ENCODE results near the gene DIAPH1. TPM values are rescaled to one million over a fixed set of nuclear protein-coding genes. Genes with fewer than 3 reads are reported as not detected.

The DIAPH1 gene
- total RNA-seq (2022; extraction: Qiagen RNA extraction; ENCODE audit: low read depth): 94.4 to 103 TPM (median 98.2 TPM) in 5 replicates

DNA sequence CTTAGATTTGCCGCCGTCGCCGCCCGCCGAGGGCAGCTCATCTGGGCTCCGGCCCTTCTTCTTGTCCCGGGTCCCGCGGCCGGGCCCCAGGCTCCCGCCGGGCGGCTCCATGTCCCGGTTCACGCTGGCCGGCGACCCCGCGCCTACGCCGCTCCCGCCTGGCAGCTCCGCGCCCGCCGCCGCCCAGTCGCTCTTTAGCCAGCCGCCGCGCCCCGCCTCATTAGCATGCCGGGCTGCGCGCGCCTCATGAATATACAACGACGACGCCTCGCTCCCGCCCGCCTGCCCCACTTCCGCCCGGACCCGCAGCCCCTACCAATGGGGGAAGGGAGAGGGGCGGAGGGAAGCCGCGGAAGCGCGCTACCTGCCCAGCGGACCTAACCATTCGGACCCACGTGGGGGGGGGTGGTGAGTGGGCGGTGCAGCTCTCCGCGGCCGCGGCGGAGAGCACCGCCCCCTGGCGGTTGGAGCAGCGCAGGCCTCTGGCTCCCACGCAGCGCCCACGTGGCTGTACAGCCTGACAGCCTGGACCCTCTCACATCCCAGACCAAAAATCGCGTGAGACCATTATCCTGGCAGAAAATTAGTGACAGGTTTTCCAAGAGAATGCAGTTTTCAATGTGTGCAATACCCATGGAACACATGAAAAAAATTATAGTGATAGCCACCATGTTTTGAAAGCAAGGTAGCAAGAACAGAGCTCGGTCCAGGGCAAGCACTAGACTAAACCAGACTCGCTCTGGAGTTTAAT, at the start of gene DIAPH1:
TSS of gene DIAPH1 (minus strand) at position 197 of the 751 bp plus-strand sequence. CDS start at position 111, 86 bp downstream.

DNA sequence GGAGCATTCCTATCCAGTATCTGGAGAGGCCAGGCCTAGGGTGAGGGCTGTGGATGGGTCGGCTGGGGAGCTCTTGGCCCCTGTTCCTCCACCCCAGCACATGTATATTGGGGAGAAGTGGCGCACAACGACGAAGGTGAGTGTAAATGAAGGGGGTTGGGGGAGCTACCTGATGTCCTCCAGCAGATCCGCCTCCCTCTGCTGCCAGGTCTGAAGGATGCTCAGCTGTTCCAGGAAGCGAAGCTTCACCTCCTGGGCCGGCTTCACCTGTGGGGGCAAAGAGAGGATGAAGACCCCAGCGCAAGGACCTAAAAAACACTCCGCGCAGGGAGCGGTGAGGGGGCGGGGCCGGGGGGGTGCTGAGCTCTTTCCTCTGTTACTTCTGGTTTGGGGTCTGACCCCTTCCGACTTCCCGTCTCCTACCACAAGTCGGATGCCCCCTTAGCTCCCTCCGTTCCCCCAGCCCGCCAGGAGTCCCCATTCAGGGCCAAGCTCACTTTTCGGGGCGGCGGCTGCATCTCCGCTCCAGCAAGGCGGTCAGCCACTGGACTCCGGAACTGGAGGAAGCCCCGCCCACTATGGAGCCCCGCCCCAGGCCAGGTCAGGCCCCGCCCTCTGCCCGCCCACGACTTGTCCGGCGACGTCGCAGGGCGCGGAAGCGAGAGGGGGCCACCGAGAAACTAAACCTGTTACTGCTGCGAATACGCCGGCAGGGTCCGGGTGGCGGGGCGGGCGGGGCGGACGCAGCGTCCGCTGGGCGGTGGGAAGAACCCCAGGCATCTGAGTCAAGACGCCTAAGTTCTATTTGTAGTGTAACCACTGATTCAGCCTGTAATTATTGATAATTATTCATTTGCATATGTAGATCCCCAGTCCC, 32.3 kb upstream of the DIAPH1 start, which contains the start of gene FCHSD1:
TSS of gene FCHSD1 (minus strand) at position 568 of the 877 bp plus-strand sequence. CDS start at position 518, 50 bp downstream.

DNA sequence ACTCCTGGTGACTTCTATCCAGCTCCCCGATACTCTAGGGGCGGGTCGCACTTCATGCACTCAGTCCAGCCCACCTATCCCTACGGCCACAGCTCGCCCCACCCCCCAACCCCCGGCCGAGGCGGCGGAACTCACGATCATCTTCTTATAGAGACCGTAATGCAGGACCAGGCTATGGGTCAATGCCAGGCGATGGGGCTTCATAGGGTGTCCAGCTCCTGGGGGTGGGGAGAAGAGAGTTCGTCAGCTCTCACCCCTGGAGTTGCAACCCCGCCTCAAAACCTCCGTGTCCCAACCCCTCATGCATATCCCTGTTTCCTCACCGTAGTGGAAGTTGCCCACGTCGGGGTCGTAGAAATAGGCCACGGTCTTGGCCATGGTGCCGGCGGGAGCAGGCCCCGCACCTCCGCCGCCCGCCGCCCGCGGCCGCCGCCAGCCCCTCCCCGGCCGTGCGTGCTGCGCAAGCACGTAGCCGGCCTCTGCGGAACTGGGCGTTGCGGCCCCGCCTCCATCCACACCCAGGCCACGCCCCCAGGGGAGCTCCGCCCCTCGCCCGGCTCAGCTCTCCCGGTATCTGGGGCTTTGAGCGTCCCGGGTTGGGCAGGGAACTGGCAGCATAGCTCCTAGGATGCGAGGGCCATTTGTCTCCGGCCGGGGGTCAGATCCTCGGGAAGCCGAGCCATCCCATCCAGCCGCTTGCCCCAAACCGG, 17.8 kb upstream of the DIAPH1 start, which contains the start of the genes HDAC3 and RELL2:
TSS of gene HDAC3 (minus strand) at position 437 of the 710 bp plus-strand sequence. CDS start at position 378, 59 bp downstream.
TSS of gene RELL2 (plus strand) at position 585 of the 710 bp plus-strand sequence. CDS start 1,229 bp downstream, outside the sequence.

DNA sequence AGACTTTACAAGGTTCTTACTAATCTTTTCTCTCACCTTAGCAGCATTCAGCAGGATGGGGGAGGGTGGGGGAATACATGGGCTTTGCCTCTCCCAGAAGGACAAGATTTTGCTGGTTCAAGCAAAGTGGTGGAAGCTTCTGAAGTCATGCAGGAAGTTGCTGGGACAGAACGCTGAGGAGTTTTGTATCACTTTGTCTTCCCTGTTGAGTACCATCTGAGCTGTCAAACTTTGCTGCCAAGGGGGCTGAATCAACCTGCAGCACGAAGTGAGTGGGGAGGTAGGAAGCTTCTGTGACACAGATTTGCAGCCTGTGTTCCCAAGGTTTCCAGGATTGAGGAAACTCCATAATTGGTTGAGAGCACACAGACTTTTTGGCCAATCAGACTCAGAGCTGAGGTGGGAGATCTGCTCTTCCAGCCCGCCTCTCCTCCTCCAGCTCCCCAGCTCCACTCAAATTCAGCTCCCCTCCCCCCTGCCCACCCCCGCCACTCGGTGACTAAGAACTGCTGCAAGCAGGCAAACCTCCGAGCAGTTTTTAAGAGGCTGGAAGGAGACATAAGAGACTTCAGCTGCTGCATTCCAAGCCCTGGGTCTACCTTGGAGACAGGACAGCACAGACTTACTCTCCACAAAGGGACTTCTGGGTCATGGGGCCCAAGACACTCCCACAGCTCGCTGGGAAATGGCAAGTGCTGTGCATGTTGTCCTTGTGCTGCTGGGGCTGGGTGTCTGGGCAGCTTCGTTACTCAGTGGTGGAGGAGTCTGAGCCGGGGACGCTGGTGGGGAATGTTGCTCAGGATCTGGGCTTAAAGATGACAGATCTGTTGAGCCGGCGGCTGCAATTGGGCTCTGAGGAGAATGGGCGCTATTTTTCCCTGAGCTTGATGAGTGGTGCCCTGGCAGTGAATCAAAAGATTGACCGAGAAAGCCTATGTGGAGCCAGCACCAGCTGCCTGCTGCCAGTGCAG, 129.9 kb downstream of the DIAPH1 start, which contains the start of gene PCDHGC5:
TSS of gene PCDHGC5 (plus strand) at position 491 of the 971 bp plus-strand sequence. CDS start at position 651, 160 bp downstream.

DNA sequence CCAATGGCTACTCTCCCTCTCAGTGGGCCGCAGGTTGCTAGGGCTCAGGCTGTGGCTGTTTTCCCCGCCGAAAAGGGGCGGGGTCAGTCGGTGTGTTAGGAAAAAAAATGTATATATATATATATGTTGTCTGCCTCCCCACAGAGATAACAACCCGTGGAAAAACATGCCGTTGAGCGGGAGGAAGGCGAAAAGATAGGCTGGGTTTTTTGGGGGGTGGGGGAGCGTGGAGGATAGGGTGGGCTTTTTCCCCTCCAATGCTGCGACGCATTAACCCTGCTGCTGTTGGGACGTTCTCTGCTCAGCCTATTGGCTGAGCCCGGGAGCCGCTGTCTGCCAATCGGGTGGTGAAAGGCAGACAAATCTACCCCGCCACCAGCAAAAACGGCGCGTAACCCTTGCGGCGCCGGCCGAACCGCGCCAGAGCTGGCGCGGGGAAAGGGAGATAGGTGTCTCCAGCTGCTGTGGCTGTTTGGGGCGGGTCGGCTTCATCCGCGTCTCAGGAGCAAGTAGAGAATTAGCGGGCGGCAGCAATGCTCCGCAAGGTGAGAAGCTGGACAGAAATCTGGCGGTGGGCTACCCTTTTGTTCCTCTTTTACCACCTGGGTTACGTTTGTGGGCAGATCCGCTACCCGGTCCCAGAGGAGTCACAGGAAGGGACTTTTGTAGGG, 134.0 kb downstream of the DIAPH1 start, which contains the start of gene PCDHGC4:
TSS of gene PCDHGC4 (plus strand) at position 390 of the 671 bp plus-strand sequence. CDS start at position 534, 144 bp downstream.

DNA sequence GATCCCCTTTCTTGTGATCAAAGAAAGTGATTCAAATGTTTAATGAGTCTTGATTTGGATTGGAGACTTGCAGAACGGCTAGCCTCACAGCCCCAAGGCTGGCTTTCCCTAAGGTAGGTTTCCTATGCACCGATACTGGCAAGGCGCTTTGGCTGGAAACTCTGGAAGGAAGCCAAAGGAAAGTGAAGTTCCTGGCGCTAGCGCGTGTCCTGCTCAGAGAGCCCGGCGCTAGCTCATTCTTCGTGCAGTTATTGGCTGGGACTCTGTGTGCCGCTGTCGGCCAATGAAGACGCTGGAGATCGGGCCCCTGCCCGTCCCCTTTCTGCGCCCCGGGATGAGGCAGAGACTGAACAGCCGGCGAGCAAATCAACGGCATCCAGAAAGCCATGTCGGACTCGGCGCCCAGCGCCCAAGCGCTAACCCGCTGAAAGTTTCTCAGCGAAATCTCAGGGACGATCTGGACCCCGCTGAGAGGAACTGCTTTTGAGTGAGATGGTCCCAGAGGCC, 143.1 kb downstream of the DIAPH1 start, which contains the start of gene PCDHGC3:
TSS of gene PCDHGC3 (plus strand) at position 342 of the 507 bp plus-strand sequence. CDS start at position 493, 151 bp downstream.

Other genes with a start within 250 kb of the DIAPH1 start
- gene PCDHGB3, start 248.8 kb downstream of the DIAPH1 start, total RNA-seq (2022; extraction: Qiagen RNA extraction; ENCODE audit: low read depth): 0.17 to 0.30 TPM (median 0.23 TPM) in 5 replicates
- gene PCDHGA6, start 245.1 kb downstream of the DIAPH1 start, total RNA-seq (2022; extraction: Qiagen RNA extraction; ENCODE audit: low read depth): 0.14 to 0.27 TPM (median 0.23 TPM) in 5 replicates
- gene PCDHGA7, start 236.3 kb downstream of the DIAPH1 start, total RNA-seq (2022; extraction: Qiagen RNA extraction; ENCODE audit: low read depth): 0.67 to 1.1 TPM (median 0.88 TPM) in 5 replicates
- gene PCDHGB4, start 231.3 kb downstream of the DIAPH1 start, total RNA-seq (2022; extraction: Qiagen RNA extraction; ENCODE audit: low read depth): 0.56 to 1.1 TPM (median 0.93 TPM) in 5 replicates
- gene PCDHGA8, start 226.4 kb downstream of the DIAPH1 start, total RNA-seq (2022; extraction: Qiagen RNA extraction; ENCODE audit: low read depth): 0.03 TPM in 1 of 5 replicates, not detected in the others
- 2.0 to 3.0 TPM (median 2.5 TPM) in 5 replicates for gene PCDHGB5, start 221.1 kb downstream of the DIAPH1 start, total RNA-seq (2022; extraction: Qiagen RNA extraction; ENCODE audit: low read depth)
- gene PCDHGA9, start 216.2 kb downstream of the DIAPH1 start, total RNA-seq (2022; extraction: Qiagen RNA extraction; ENCODE audit: low read depth): 0.03 to 0.05 TPM (median 0.04 TPM) in 3 of 5 replicates, not detected in the others
- 0.06 to 0.15 TPM (median 0.09 TPM) in 5 replicates for gene PCDHGB6, start 211.0 kb downstream of the DIAPH1 start, total RNA-seq (2022; extraction: Qiagen RNA extraction; ENCODE audit: low read depth)
- not detected in 5 replicates for gene PCDHGA10, start 206.0 kb downstream of the DIAPH1 start, total RNA-seq (2022; extraction: Qiagen RNA extraction; ENCODE audit: low read depth)
- 0.05 to 0.11 TPM (median 0.07 TPM) in 5 replicates for gene PCDHGB7, start 201.3 kb downstream of the DIAPH1 start, total RNA-seq (2022; extraction: Qiagen RNA extraction; ENCODE audit: low read depth)
- gene PCDHGA11, start 197.9 kb downstream of the DIAPH1 start, total RNA-seq (2022; extraction: Qiagen RNA extraction; ENCODE audit: low read depth): 0.06 TPM in 1 of 5 replicates, not detected in the others
- 0.02 to 0.05 TPM in 2 of 5 replicates, not detected in the others for gene PCDHGA12, start 188.5 kb downstream of the DIAPH1 start, total RNA-seq (2022; extraction: Qiagen RNA extraction; ENCODE audit: low read depth)
- 6.1 to 7.8 TPM (median 7.0 TPM) in 5 replicates for gene PCDHGC3, start 143.0 kb downstream of the DIAPH1 start, total RNA-seq (2022; extraction: Qiagen RNA extraction; ENCODE audit: low read depth)
- gene PCDHGC4, start 134.0 kb downstream of the DIAPH1 start, total RNA-seq (2022; extraction: Qiagen RNA extraction; ENCODE audit: low read depth): not detected in 5 replicates
- gene PCDHGC5, start 129.9 kb downstream of the DIAPH1 start, total RNA-seq (2022; extraction: Qiagen RNA extraction; ENCODE audit: low read depth): 0.02 to 0.09 TPM in 2 of 5 replicates, not detected in the others
- gene HDAC3, start 17.8 kb upstream of the DIAPH1 start, total RNA-seq (2022; extraction: Qiagen RNA extraction; ENCODE audit: low read depth): 48.1 to 52.6 TPM (median 51.4 TPM) in 5 replicates
- gene RELL2, start 18.0 kb upstream of the DIAPH1 start, total RNA-seq (2022; extraction: Qiagen RNA extraction; ENCODE audit: low read depth): 3.7 to 5.2 TPM (median 4.3 TPM) in 5 replicates
- 5.5 to 11.6 TPM (median 8.6 TPM) in 5 replicates for gene FCHSD1, start 32.4 kb upstream of the DIAPH1 start, total RNA-seq (2022; extraction: Qiagen RNA extraction; ENCODE audit: low read depth)
- gene ARAP3, start 63.2 kb upstream of the DIAPH1 start, total RNA-seq (2022; extraction: Qiagen RNA extraction; ENCODE audit: low read depth): 3.3 to 5.2 TPM (median 4.0 TPM) in 5 replicates